SH-SY5Y (cell line): ENCODE results near the gene CEP290.

Source experiments
- GATA2 ChIP-seq: IDR thresholded peaks from 2 replicates; pipeline ENCODE4 v1.6.1; 2011; ENCODE audit warnings: mild to moderate bottlenecking, low read depth, low read length
- GATA3 ChIP-seq: IDR thresholded peaks from 2 replicates; pipeline ENCODE4 v1.6.1; 2011; ENCODE audit warnings: low read depth, mild to moderate bottlenecking, low read length, moderate library complexity

DNA sequence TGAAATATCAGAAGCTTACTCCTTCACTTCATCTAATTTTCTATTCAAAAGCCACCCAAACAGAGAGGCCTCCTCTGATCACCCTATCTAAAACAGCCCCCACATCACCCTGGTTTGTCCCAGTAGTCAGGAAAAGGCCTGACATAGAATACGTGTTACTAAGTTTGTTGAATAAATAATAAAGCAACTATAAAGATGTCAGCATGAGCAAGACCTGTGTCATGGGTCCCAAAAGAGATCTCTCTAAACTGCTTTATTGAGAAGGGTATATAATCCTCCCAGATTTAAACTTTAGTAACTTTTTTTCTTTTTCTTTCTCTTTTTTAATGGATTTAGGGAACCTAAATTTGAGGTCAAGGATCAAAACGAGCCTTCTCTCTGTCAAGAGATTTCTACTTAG lies 85.3 kb downstream of the CEP290 start:
- TF ChIP-seq GATA3: no peak
- no peak for TF ChIP-seq GATA2
